B cell (primary cell): ENCODE data around the gene ZNF808. TPM values are rescaled to one million over a fixed set of nuclear protein-coding genes. Genes with fewer than 3 reads are reported as not detected.

Source experiments
- ATAC-seq: fragments of 200-7000 bp; cut with Tn5 transposase; one replicate; pipeline ENCODE4 v1.10.0; 2021; ENCODE audit warnings: low read depth, mild to moderate bottlenecking, moderate number of reproducible peaks, moderate library complexity
- CTCF ChIA-PET: fragments of 350-600 bp; sonication (Branson Sonifier 250); formaldehyde crosslinking; loops from one replicate; lab custom pipeline; 2021; ENCODE audit warnings: antibody characterized with exemption, inconsistent platforms; lab: Charles Lee
- POLR2A ChIA-PET: fragments of 350-600 bp; sonication (Branson Sonifier 250); formaldehyde crosslinking; loops from one replicate; lab custom pipeline; 2021; ENCODE audit warnings: antibody characterized with exemption; lab: Charles Lee
- DNase-seq: peaks from one replicate; pipeline ENCODE4 v3.0.0; 2013
- H2AFZ ChIP-seq: 2 replicates; pipeline ENCODE4 v1.6.1; 2012; ENCODE audit warnings: mild to moderate bottlenecking, low read depth, low read length; ENCODE audit not compliant: insufficient read depth, poor library complexity, severe bottlenecking
- H3K27ac ChIP-seq, 2 donors: 1 replicate in 1 of 2; 2 replicates in 1 of 2; pipeline ENCODE4 v1.5.1; 2012 to 2013; ENCODE audit warnings: low read length in 2 of 2, mild to moderate bottlenecking in 2 of 2, moderate library complexity in 1 of 2
- H3K27me3 ChIP-seq, 4 experiments: fragments of 200-600 bp in 1 of 4; sonication (generic) in 1 of 4; replicated peaks in 1 of 4; 1 replicate in 2 of 4; 2 replicates in 2 of 4; pipeline versions ENCODE4 v1.6.1 to v1.7.0; 2013 to 2016; ENCODE audit warnings: low read length in 3 of 4, mild to moderate bottlenecking in 2 of 4, mixed read lengths in 1 of 4, moderate library complexity in 1 of 4; ENCODE audit not compliant: insufficient read depth in 4 of 4, control insufficient read depth in 3 of 4; ENCODE audit errors: control extremely low read depth in 1 of 4
- H3K36me3 ChIP-seq, 2 experiments: replicated peaks in 1 of 2; 1 replicate in 1 of 2; 2 replicates in 1 of 2; pipeline versions ENCODE4 v1.6.1 to v1.7.1; 2013; ENCODE audit warnings: low read length in 1 of 2; ENCODE audit not compliant: insufficient read depth in 2 of 2, control insufficient read depth in 1 of 2; ENCODE audit errors: control extremely low read depth in 1 of 2, extremely low read depth in 1 of 2
- H3K4me1 ChIP-seq, 2 donors: fragments of 200-600 bp in 1 of 2; sonication (generic) in 1 of 2; 1 replicate in 1 of 2; 2 replicates in 1 of 2; pipeline versions ENCODE4 v1.5.1 to v1.6.1; 2013 to 2017; ENCODE audit warnings: low read length in 2 of 2; ENCODE audit not compliant: control insufficient read depth in 2 of 2, insufficient read depth in 2 of 2
- H3K4me2 ChIP-seq: replicated peaks from 2 replicates; pipeline ENCODE3; 2012; ENCODE audit warnings: mild to moderate bottlenecking, low read depth, low read length; ENCODE audit not compliant: poor library complexity, severe bottlenecking
- H3K4me3 ChIP-seq, 5 experiments: fragments of 200-600 bp in 1 of 5; sonication (generic) in 1 of 5; 1 replicate in 3 of 5; 2 replicates in 2 of 5; pipeline versions ENCODE4 v1.5.1 to v1.7.0; 2011 to 2016; ENCODE audit warnings: low read length in 4 of 5, mild to moderate bottlenecking in 4 of 5, low read depth in 2 of 5, control low read depth in 1 of 5, moderate library complexity in 1 of 5; ENCODE audit not compliant: insufficient read depth in 1 of 5; ENCODE audit errors: control extremely low read depth in 1 of 5, extremely low read depth in 1 of 5
- H3K79me2 ChIP-seq: fragments of 200-600 bp; sonication (generic); one replicate; pipeline ENCODE4 v1.6.0; 2016; ENCODE audit warnings: low read length; ENCODE audit not compliant: control insufficient read depth, insufficient read depth
- H3K9ac ChIP-seq: fragments of 200-600 bp; sonication (generic); 2 replicates; pipeline ENCODE4 v1.6.1; 2017; ENCODE audit warnings: mild to moderate bottlenecking, low read length, moderate library complexity
- H3K9me3 ChIP-seq, 3 donors: one replicate each; pipeline versions ENCODE4 v1.6.1 to v1.7.1; 2013; ENCODE audit warnings: low read length in 2 of 3; ENCODE audit not compliant: control insufficient read depth in 2 of 3, insufficient read depth in 1 of 3; ENCODE audit errors: control extremely low read depth in 1 of 3
- H4K20me1 ChIP-seq: 2 replicates; pipeline ENCODE4 v1.6.0; 2012; ENCODE audit warnings: mild to moderate bottlenecking, low read length; ENCODE audit not compliant: insufficient read depth, control insufficient read depth, poor library complexity, severe bottlenecking
- H3K27ac Mint-ChIP-seq: one replicate; pipeline ENCODE4 v1.8.0; 2021; ENCODE audit warnings: mixed read lengths
- H3K27me3 Mint-ChIP-seq: one replicate; pipeline ENCODE4 v1.8.0; 2021; ENCODE audit warnings: mixed read lengths
- H3K4me1 Mint-ChIP-seq: one replicate; pipeline ENCODE4 v1.8.0; 2021; ENCODE audit warnings: mixed read lengths
- H3K4me3 Mint-ChIP-seq: one replicate; pipeline ENCODE4 v1.8.0; 2021; ENCODE audit warnings: mixed read lengths
- H3K9me3 Mint-ChIP-seq: one replicate; pipeline ENCODE4 v1.8.0; 2022; ENCODE audit warnings: mixed read lengths; ENCODE audit not compliant: insufficient read depth
- CTCF ChIP-seq: fragments of 200-600 bp; IDR thresholded peaks from one replicate; pipeline ENCODE4 v1.8.0; 2022; ENCODE audit warnings: antibody characterized with exemption, mild to moderate bottlenecking
- EZH2 ChIP-seq: IDR thresholded peaks from 2 replicates; pipeline ENCODE4 v1.6.1; 2012; ENCODE audit warnings: borderline replicate concordance, low read depth, mild to moderate bottlenecking, moderate library complexity, low read length; ENCODE audit not compliant: insufficient read depth, poor library complexity, severe bottlenecking
- WGBS: methylation state at CpG from one replicate; pipeline ENCODE4 v1.1.5; 2013; ENCODE audit warnings: missing lambda C conversion rate; ENCODE audit not compliant: insufficient coverage; 5-methylcytosine and 5-hydroxymethylcytosine counted together
- intact Hi-C: fragments of 100-400 bp; cut with micrococcal nuclease; formaldehyde crosslinking; loops from one replicate; pipeline ENCODE4 v1.10.0; 2022
- polyA plus RNA-seq: library from polyadenylated mRNA; depleted of rRNA; stranded (reverse); fragments of >200 nt; gene quantifications from 2 replicates; pipeline ENCODE4 v1.2.3, GENCODE V29; 2012
- total RNA-seq, 2 donors: library from RNA; stranded (reverse); fragments of 120-200 nt in 1 of 2; gene quantifications; 1 replicate in 1 of 2; 2 replicates in 1 of 2; pipeline versions ENCODE4 v1.2.3 to v1.2.4, GENCODE V29; 2013 to 2022

Gene ZNF808
- total and polyA plus RNA-seq, 2 donors (not counting 1 experiment from before 2014, with no cell fraction given), result 8.8 to 56.0 TPM

GRCh38 chr19:52566121-52566520, 38.7 kb downstream of the ZNF808 start:
- H3K4me1 Mint-ChIP-seq, result peaks cover 15% of the 10 kb centered on the region
- H3K4me3 Mint-ChIP-seq, result no peak overlapping the region
- CTCF ChIA-PET, result no interaction called here
- H3K4me2 ChIP-seq, result no peak overlapping the region
- peaks cover 9 to 13% of the 10 kb centered on the region in 2 donors for H3K4me1 ChIP-seq
- H3K9me3 ChIP-seq, result peaks cover 8 to 65% (median 32%) of the 10 kb centered on the region in 3 donors
- no peak for TF ChIP-seq EZH2
- TF ChIP-seq CTCF, result no peak
- no peaks in the 10 kb centered on the region for H4K20me1 ChIP-seq
- ATAC-seq, result no peak
- H3K4me3 ChIP-seq, result no peak overlapping the region
- no peak overlapping the region for H2AFZ ChIP-seq
- intact Hi-C loops, result no loop called here
- no peak for DNase-seq
- H3K27me3 Mint-ChIP-seq, result no peaks in the 10 kb centered on the region
- POLR2A ChIA-PET, result interaction anchor here (0.5 kb wide), 1 partner anchor 483 kb away, joined by 5 read pairs; no protein-coding TSS in a partner anchor
- no peak overlapping the region for H3K9ac ChIP-seq
- H3K9me3 Mint-ChIP-seq, result peaks cover 6% of the 10 kb centered on the region
- H3K79me2 ChIP-seq, result peaks cover 21% of the 10 kb centered on the region
- H3K36me3 ChIP-seq, result peaks cover 0 to 5% of the 10 kb centered on the region in 2 experiments
- H3K27me3 ChIP-seq, result no peaks in the 10 kb centered on the region
- WGBS, result 100% methylated on average over 3 of the region's 6 CpGs
- no peak overlapping the region for H3K27ac Mint-ChIP-seq
- H3K27ac ChIP-seq, result no peak overlapping the region

DNA sequence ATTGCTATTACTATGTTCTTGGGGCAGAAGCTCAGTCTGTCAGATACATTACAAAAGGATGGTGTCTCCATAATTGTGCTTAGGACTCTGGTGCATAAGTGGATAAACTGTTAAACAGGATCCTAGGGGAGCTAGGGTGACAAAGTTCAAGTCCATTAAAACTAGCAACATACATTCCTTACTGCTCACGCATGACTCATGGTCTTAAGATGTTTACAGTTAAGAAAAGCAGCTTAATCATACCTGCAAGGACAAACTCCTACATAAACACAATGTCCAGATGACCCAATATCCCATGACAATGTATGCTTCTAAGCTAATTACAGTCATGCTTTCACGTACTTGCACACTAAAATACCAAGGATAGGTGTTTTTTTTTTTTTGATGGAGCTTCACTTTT, 39.1 kb downstream of the ZNF808 start:
- no peak overlapping the region for H3K27ac ChIP-seq
- Mint-ChIP-seq H3K27me3 (no peaks in the 10 kb centered on the region), H3K9me3 (peaks cover 6% of the 10 kb centered on the region), H3K27ac (no peak overlapping the region), H3K4me3 (no peak overlapping the region), H3K4me1 (peaks cover 20% of the 10 kb centered on the region)
- peaks cover 0 to 3% of the 10 kb centered on the region in 2 experiments for H3K36me3 ChIP-seq
- no peak overlapping the region for H3K4me3 ChIP-seq
- no peak for DNase-seq
- no peaks in the 10 kb centered on the region for H4K20me1 ChIP-seq
- H3K4me2 ChIP-seq, result no peak overlapping the region
- ChIA-PET POLR2A (interaction anchor here (0.5 to 0.7 kb wide), 2 partner anchors 483 to 638 kb away, joined by 5 to 6 read pairs; no protein-coding TSS in a partner anchor), CTCF (no interaction called here)
- intact Hi-C loops, result no loop called here
- H3K9ac ChIP-seq, result no peak overlapping the region
- no peak overlapping the region for H2AFZ ChIP-seq
- peaks cover 26% of the 10 kb centered on the region for H3K79me2 ChIP-seq
- 100% methylated on average over 1 of the region's 2 CpGs for WGBS
- H3K9me3 ChIP-seq, result peaks cover 6 to 61% (median 31%) of the 10 kb centered on the region in 3 donors
- ATAC-seq, result no peak
- TF ChIP-seq EZH2, result no peak
- no peak for TF ChIP-seq CTCF
- no peaks in the 10 kb centered on the region for H3K27me3 ChIP-seq
- peaks cover 11 to 14% of the 10 kb centered on the region in 2 donors for H3K4me1 ChIP-seq
